ENCODE measurements around the gene CUL7. TPM values are rescaled to one million over a fixed set of nuclear protein-coding genes. Genes with fewer than 3 reads are reported as not detected.
A peak's percentile ranks its signal among the peaks of the same experiment; 100 is the strongest.

Gene CUL7
- total RNA-seq, 1 donor from 2014 or later: 20.1 TPM

GRCh38 chr6:43016176-43016942, 37.3 kb downstream of the CUL7 start:
- peak overlapping the region; percentile 6 for H3K27ac ChIP-seq
- no peaks in the 10 kb centered on the region for H3K9me3 ChIP-seq
- H3K4me3 ChIP-seq: no peak overlapping the region
- intact Hi-C loops (cut with DNase I): no loop called here
- no peak for TF ChIP-seq CTCF (IDR thresholded peaks at IDR 0.05)
- peaks cover 43% of the 10 kb centered on the region for H3K4me1 ChIP-seq
- no peaks in the 10 kb centered on the region for H3K27me3 ChIP-seq
- peaks cover 41% of the 10 kb centered on the region for H3K36me3 ChIP-seq
- no peak for DNase-seq
- no peak for ATAC-seq

GRCh38 chr6:43014434-43014909, 39.2 kb downstream of the CUL7 start:
- H3K4me3 ChIP-seq: peak overlapping the region; percentile 56
- H3K9me3 ChIP-seq: no peaks in the 10 kb centered on the region
- H3K27me3 ChIP-seq: no peaks in the 10 kb centered on the region
- TF ChIP-seq CTCF (IDR thresholded peaks at IDR 0.05): no peak
- H3K4me1 ChIP-seq: peaks cover 35% of the 10 kb centered on the region
- peak overlapping the region; percentile 47 for H3K27ac ChIP-seq
- DNase-seq (no peak), ATAC-seq (no peak)
- intact Hi-C loops (cut with DNase I): no loop called here
- H3K36me3 ChIP-seq: peaks cover 55% of the 10 kb centered on the region

- Histone ChIP-seq H3K9me3 (no peaks in the 10 kb centered on the region), H3K27me3 (no peaks in the 10 kb centered on the region), H3K36me3 (peaks cover 55% of the 10 kb centered on the region), H3K4me3 (peak within 1 kb of the TSS; percentile 56), H3K4me1 (peaks cover 35% of the 10 kb centered on the region), H3K27ac (peak within 1 kb of the TSS; percentile 80)
- intact Hi-C loops (cut with DNase I): no loop called here
- ATAC-seq (peak; percentile 98), DNase-seq (peak; percentile 99)
- TF ChIP-seq CTCF (IDR thresholded peaks at IDR 0.05): no peak
These were observed 39.7 kb downstream of the CUL7 start, which contains the start of the genes KLHDC3 and MEA1 for GRCh38 chr6:43013843-43014433. Gene KLHDC3, plus strand, starts transcription at chr6:43014249. Its CDS starts 2,944 bp downstream, at chr6:43017193. Gene MEA1, minus strand, starts transcription at chr6:43013946. Its CDS starts 133 bp downstream, at chr6:43013813.

- intact Hi-C loops (cut with DNase I): no loop called here
- DNase-seq: no peak
These were observed 40.4 kb downstream of the CUL7 start for GRCh38 chr6:43013097-43013842.

More at GRCh38 chr6:43013097-43013842, 40.4 kb downstream of the CUL7 start:
- H3K27ac ChIP-seq: peak overlapping the region; percentile 80
- H3K36me3 ChIP-seq: peaks cover 55% of the 10 kb centered on the region
- no peaks in the 10 kb centered on the region for H3K27me3 ChIP-seq
- peak overlapping the region; percentile 56 for H3K4me3 ChIP-seq
- ATAC-seq: no peak
- no peak for TF ChIP-seq CTCF (IDR thresholded peaks at IDR 0.05)
- peaks cover 35% of the 10 kb centered on the region for H3K4me1 ChIP-seq
- H3K9me3 ChIP-seq: no peaks in the 10 kb centered on the region

Measured in upper lobe of right lung (tissue), 1 donor.